Measurements from ENCODE around the gene RASL11A.

RASL11A gene

DNA sequence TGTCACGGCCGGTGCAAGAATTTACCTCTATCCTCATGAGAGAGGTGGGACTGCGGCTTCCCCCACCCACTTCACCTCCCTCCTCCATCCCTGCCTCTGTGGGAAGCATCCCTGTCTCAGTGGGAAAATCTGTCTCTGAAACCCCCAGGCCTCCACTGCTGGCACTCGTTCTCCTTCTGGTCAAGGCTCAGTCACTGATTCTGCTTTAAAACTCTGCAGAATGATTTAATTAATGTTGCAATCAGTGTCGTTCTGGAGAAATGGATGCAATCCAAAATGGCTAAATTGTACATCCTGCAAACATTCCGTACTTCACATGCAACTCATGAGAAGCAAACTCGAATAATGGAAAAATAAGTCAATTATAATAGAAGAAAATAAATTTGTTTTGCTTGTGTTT is 5.6 kb downstream of the RASL11A start:
- DNase-seq (ENCODE audit: low read depth) = peak; percentile 67
- no peak overlapping the region for H3K4me3 ChIP-seq (ENCODE audit: low read depth, low read length)
- TF ChIP-seq, protein P1, sequence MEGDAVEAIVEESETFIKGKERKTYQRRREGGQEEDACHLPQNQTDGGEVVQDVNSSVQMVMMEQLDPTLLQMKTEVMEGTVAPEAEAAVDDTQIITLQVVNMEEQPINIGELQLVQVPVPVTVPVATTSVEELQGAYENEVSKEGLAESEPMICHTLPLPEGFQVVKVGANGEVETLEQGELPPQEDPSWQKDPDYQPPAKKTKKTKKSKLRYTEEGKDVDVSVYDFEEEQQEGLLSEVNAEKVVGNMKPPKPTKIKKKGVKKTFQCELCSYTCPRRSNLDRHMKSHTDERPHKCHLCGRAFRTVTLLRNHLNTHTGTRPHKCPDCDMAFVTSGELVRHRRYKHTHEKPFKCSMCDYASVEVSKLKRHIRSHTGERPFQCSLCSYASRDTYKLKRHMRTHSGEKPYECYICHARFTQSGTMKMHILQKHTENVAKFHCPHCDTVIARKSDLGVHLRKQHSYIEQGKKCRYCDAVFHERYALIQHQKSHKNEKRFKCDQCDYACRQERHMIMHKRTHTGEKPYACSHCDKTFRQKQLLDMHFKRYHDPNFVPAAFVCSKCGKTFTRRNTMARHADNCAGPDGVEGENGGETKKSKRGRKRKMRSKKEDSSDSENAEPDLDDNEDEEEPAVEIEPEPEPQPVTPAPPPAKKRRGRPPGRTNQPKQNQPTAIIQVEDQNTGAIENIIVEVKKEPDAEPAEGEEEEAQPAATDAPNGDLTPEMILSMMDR (conservative IDR thresholded peaks at IDR 0.05; ENCODE audit: low read depth, low read length) = no peak

DNA sequence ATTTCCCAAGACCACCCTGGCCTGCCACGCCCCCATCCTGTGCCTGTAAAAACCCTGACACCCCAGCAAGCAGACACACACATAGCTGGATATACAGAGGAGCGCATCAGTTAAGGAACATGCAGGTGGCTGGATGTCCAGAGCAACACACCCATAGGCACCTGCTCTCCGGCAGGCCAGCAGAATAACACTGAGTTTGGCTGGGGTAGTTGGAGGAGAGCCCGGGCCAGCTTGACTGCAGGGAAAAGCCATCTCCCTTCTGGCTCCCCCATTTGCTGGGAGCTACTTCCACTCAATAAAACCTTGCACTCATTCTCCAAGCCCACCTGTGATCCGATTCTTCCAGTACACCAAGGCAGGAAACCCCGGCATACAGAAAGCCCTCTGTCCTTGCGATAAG is 8.9 kb downstream of the RASL11A start:
- H3K4me3 ChIP-seq (ENCODE audit: low read depth, low read length) = no peak overlapping the region
- no peak for DNase-seq (ENCODE audit: low read depth)
- TF ChIP-seq, protein P1 (conservative IDR thresholded peaks at IDR 0.05; ENCODE audit: low read depth, low read length) = no peak

DNA sequence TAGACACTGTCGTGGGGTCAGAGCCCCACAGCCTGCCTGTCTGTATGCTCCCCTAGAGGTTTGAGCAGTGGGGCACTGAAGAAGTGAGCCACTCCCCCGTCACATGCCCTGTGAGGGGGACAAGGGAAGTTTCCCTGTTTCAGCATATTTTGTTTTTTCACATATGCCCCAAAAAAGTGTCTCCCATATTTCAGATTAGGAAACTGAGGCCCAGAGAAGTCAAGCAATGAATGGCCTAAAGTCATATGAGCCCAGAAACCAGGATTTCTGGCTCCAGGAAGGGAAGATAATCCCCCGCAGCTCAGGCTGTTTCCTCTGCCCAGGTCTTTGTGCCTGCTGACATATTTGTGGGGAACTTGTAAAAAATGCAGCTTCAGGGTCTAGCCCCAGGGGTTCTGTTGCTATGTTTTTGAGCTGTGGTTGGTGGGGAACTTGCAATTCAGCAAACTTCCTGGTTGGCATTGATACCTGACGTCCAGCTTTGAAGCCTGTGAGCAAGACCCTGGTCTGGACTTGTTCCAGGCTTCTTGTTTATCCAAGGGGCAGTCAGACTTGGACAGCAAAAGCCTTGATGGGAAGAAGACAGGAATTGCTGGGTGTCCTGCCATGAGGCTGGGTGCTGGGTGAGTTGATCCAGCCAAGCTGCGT is 9.5 kb downstream of the RASL11A start:
- TF ChIP-seq, protein P1 (conservative IDR thresholded peaks at IDR 0.05; ENCODE audit: low read depth, low read length) = no peak
- no peak overlapping the region for H3K4me3 ChIP-seq (ENCODE audit: low read depth, low read length)
- DNase-seq (ENCODE audit: low read depth) = peak; percentile 55

DNA sequence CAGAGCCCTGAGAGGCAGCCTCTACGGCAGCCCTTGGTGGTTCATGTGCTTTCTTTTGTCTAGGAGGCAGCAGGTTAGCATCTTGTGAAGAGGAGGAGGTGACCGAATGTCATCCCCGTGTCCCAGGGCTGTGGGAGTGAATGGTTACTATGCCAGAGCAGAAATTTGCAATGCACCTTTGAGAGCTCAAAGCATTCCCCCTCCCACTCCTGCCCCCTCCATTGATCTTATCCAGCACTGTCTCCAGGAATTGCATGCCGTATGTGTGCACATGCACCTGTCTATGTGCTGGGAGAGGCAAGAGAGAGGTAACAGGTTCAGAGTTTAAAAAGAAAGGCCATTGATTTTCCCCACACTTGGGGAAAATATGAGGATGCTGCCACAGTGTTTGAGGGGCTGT is 10.2 kb downstream of the RASL11A start:
- DNase-seq (ENCODE audit: low read depth) = no peak
- H3K4me3 ChIP-seq (ENCODE audit: low read depth, low read length) = no peak overlapping the region
- TF ChIP-seq, protein P1 (conservative IDR thresholded peaks at IDR 0.05; ENCODE audit: low read depth, low read length) = no peak

DNA sequence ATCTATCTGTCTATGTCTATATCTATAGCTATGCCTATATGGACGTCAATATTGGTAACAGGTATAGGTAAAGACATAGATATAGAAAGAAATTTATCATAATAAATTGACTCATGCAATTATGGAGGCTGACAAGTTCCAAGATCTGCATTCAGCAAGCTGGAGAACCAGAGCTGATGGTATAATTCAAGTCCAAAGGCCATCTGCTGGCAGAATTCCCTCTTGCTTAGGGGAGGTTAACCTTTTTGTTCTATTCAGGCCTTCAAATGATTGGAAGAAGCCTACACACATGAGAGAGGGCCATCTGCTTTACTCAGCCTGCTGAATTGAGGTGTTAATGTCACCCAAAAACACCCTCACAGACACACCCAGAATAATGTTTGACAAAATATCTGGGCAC is 10.8 kb downstream of the RASL11A start:
- H3K4me3 ChIP-seq (ENCODE audit: low read depth, low read length) = no peak overlapping the region
- TF ChIP-seq, protein P1 (conservative IDR thresholded peaks at IDR 0.05; ENCODE audit: low read depth, low read length) = no peak
- DNase-seq (ENCODE audit: low read depth) = no peak

DNA sequence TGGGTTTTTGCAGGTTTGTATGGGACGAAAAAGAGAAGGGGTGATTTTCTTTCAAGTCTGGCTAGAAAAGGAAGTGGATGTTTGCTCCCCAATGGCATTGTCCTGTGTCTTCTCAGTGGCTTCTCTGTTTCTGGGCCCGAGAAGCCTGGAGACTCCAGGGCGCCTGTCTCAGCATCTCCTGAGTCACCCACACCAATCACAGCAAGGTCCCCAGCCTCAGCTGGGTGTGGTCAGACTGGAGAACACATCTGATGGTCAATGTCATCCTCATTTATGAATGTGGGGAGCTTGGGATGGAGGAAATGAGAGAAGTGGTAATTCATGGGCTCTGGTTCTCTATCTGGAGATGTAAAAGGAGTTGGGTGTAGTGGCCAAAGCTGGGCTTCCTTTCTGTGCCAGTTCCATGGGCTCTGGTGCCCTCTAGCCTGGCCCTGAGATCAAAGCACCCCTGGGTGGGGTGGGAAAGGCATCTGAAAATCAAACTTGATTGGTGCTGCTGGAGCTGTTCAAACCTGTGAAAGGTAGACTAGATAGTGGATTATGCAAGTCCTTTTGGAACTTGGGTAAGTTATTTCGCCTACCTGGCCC is 13.4 kb downstream of the RASL11A start:
- no peak overlapping the region for H3K4me3 ChIP-seq (ENCODE audit: low read depth, low read length)
- TF ChIP-seq, protein P1 (conservative IDR thresholded peaks at IDR 0.05; ENCODE audit: low read depth, low read length) = peak; percentile 40
- DNase-seq (ENCODE audit: low read depth) = peak; percentile 43

DNA sequence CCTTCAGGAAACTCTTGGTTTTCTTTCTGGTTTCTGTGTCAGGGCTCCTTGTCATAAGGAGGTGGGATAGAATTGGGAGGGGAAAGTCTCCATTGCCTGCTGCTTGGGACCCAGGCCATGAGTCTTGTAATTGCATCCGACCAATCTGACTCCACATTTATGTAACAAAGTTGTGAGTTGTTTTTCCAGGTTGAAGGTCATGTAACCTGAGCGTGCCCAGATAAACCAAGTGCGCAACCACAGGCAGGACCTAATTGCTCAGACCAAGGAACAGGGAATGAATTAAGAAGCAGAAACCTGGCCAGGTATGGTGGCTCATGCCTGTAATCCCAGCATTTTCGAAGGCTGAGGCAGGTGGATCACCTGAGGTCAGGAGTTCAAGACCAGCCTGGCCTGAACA is 17.8 kb downstream of the RASL11A start:
- TF ChIP-seq, protein P1 (conservative IDR thresholded peaks at IDR 0.05; ENCODE audit: low read depth, low read length) = no peak
- no peak overlapping the region for H3K4me3 ChIP-seq (ENCODE audit: low read depth, low read length)
- no peak for DNase-seq (ENCODE audit: low read depth)
